BLaER1 treated with 17β-estradiol and CSF1 and Interleukin-3, amounts not matched to agents 10 nM and 100 nM (cell line): ENCODE measurements around the gene FAM204A.

Experiments used
- H3K27ac ChIP-seq, 11 experiments: shearing (Covaris generic); formaldehyde crosslinking; 2 replicates each; pipeline ENCODE4 v1.8.1; 2022
- H3K27me3 ChIP-seq, 11 experiments: shearing (Covaris generic); formaldehyde crosslinking; 2 replicates each; pipeline ENCODE4 v1.8.1; 2022
- H3K36me3 ChIP-seq, 11 experiments: shearing (Covaris generic); formaldehyde crosslinking; 2 replicates each; pipeline ENCODE4 v1.8.1; 2022
- H3K4me1 ChIP-seq, 10 experiments: shearing (Covaris generic); formaldehyde crosslinking; 2 replicates each; pipeline ENCODE4 v1.8.1; 2022
- H3K4me2 ChIP-seq, 11 experiments: shearing (Covaris generic); formaldehyde crosslinking; 2 replicates each; pipeline ENCODE4 v1.8.1; 2022
- H3K4me3 ChIP-seq, 10 experiments: shearing (Covaris generic); formaldehyde crosslinking; 2 replicates each; pipeline ENCODE4 v1.8.1; 2022
- H3K9ac ChIP-seq, 11 experiments: shearing (Covaris generic); formaldehyde crosslinking; 2 replicates each; pipeline ENCODE4 v1.8.1; 2022
- H3K9me3 ChIP-seq, 11 experiments: shearing (Covaris generic); formaldehyde crosslinking; replicated peaks in 1 of 11; 2 replicates each; pipeline ENCODE4 v1.8.1; 2022
- H4K20me1 ChIP-seq, 11 experiments: shearing (Covaris generic); formaldehyde crosslinking; 2 replicates each; pipeline ENCODE4 v1.8.1; 2022
- Cebpa-rat ChIP-seq, 11 experiments: shearing (Covaris generic); IDR thresholded peaks; 2 replicates each; pipeline ENCODE4 v1.8.1; 2022

The FAM204A gene

DNA sequence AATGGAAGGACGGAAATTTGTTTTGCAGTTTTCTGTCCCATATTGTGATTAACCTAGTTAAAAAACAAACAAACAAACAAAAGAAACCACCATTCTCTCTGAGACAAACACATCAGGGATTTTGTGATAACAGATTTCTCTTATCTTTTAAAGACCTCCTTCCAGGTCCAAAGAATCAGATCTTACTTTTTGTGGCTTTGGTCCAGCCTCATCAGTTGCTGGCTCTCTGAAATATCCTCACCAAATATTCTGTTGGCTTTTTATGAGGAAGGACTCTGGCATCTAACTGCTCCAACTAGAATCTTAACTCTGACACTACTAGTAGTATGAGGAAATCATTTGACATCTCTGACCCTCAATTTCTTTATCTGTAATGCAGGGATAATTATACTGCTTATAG lies 4.8 kb downstream of the FAM204A start:
- TF ChIP-seq Cebpa-rat (IDR thresholded peaks at IDR 0.05), result no peak
- Histone ChIP-seq H3K4me1 (peaks cover 13 to 47% (median 30%) of the 10 kb centered on the region in 10 experiments), H3K9ac (0 out of 22 replicates have a peak overlapping the region, but pooled peaks of 1 of the 11 experiments have one; percentile 12), H3K36me3 (peaks cover 57 to 80% (median 64%) of the 10 kb centered on the region in 11 experiments), H3K27ac (no peak overlapping the region), H3K27me3 (no peaks in the 10 kb centered on the region), H3K9me3 (no peaks in the 10 kb centered on the region), H3K4me2 (no peak overlapping the region), H4K20me1 (peaks cover 11 to 70% (median 48%) of the 10 kb centered on the region in 11 experiments; a peak in 17 of 22 replicates), H3K4me3 (no peak overlapping the region)

DNA sequence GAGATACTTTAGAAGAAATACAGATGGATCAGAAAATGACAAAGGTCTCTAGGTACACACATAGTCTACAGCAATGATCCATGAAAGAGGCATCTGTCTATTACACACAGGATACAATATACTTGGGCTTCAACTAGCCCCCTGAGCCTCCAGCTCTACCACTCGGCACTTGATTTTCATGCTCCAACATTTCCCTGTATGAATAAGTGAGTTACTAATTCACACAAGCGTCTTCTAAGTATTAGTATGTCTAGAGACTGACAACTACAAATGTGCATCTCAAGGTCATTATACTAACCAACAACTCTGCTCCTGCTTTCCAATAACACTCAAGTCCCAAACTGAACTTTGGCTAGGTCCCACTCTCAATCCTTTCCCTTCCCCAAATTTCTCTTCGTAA lies 8.3 kb downstream of the FAM204A start:
- peak overlapping the region in 3 of 11 experiments; percentile 2 to 24 (median 13); a peak in 1 of 22 replicates for H3K4me2 ChIP-seq
- peaks cover 84 to 100% (median 92%) of the 10 kb centered on the region in 11 experiments for H3K36me3 ChIP-seq
- H3K27ac ChIP-seq, result no peak overlapping the region

DNA sequence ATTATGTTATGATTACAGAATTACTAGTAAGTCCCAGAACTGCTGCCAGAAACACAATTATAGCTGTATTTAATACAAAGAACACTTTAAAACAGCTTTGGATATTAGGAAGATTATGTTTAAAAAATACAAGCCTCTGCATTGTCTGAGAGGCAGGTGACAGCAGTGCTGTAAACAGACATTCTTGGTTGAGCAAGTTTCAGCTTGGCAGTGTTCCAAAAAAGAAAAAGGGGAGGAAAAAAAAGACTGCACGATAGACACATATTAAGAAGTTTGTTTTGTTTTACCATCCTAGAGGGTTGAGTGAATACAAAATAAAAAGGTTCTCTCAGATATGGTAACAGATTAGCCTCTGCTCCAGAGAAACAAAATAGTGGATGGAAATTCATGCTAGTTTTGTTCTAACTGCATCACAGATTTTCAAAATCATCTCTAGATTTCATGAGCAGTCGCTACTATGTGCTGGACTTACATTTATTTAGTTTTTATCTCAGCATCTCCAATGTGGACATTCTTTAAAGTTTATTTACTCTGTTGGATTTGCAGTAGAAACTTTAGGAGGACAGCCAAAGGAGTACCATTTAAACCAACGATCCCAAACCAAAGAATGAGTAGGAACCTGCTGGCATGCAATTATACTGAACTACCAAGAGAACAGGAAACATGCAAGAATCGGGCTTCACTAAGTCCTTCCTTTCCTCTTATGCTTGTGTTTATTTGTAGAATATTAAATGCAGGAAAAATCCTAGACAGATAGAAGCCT lies 9.0 kb downstream of the FAM204A start:
- TF ChIP-seq Cebpa-rat (IDR thresholded peaks at IDR 0.05), result no peak
- Histone ChIP-seq H3K27ac (no peak overlapping the region), H3K9me3 (no peaks in the 10 kb centered on the region), H3K9ac (no peak overlapping the region), H3K36me3 (peaks cover 84 to 100% (median 93%) of the 10 kb centered on the region in 11 experiments), H3K4me3 (no peak overlapping the region), H3K4me1 (peaks cover 0 to 16% (median 9%) of the 10 kb centered on the region in 10 experiments; a peak in 13 of 20 replicates), H3K4me2 (peak overlapping the region in 3 of 11 experiments; percentile 2 to 24 (median 13); a peak in 7 of 22 replicates), H3K27me3 (no peaks in the 10 kb centered on the region), H4K20me1 (peaks cover 5 to 71% (median 40%) of the 10 kb centered on the region in 11 experiments; a peak in 17 of 22 replicates)

More for the DNA sequence above, 8.3 kb downstream of the FAM204A start:
- no peak overlapping the region for H3K9ac ChIP-seq
- H4K20me1 ChIP-seq, result peaks cover 10 to 71% (median 48%) of the 10 kb centered on the region in 11 experiments; a peak in 17 of 22 replicates
- no peak for TF ChIP-seq Cebpa-rat (IDR thresholded peaks at IDR 0.05)
- H3K9me3 ChIP-seq, result no peaks in the 10 kb centered on the region
- no peak overlapping the region for H3K4me3 ChIP-seq
- peaks cover 3 to 20% (median 9%) of the 10 kb centered on the region in 10 experiments; a peak in 15 of 20 replicates for H3K4me1 ChIP-seq
- H3K27me3 ChIP-seq, result no peaks in the 10 kb centered on the region

DNA sequence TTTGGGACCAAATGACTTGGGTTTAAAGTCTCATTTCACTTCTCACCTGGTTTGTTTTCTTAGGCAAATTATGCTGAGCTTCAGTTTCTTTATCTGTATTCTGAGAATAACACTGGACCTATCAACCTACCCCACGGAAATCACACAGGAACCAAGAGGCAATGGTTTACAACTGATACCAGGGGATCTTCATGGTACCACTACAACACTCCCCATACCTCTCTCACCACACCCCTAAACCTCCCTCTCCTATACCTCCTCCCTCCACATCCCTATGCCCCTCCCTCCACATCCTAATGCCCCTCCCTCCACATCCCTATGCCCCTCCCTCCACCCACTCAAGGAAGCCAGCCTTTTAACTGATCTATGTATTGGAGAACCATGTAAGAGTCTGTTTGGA lies 9.9 kb downstream of the FAM204A start:
- Histone ChIP-seq H3K27ac (no peak overlapping the region), H3K4me2 (no peak overlapping the region)

DNA sequence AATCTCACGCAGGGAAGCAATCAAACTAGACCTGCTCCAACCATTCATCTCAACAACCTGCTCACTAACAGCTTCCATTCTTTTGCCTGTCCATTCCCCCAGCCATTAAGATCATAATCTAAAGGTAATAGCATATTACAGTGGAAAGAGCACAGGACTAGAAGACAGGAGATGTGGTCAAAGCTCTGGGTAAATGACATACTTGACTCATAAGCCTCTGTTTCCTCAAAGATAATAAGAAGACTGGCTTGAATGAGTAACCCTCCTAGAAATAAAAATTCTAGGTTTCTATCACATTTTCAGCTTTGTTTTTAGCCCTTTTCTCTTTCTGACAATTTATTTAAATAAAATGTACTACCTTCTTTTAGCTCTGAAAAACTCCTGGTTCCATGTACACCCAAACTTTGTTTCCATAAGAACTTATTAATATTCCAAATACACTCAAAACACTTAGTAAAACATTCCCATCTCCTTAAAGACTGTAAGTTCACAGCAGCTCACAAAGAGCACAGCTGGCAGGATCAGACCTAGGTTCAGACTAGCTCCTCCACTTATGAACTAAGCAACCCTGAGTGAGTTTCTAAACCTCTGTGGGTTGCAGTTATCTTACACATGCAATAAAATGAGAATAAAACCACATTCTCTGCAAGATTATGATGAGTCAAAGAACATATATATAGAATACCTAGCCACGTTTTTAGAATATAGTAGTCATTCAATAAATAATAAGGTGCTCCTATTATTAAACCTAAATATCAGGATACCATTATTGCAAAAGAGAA lies 11.6 kb downstream of the FAM204A start:
- no peaks in the 10 kb centered on the region for H3K27me3 ChIP-seq
- H4K20me1 ChIP-seq, result peaks cover 4 to 66% (median 25%) of the 10 kb centered on the region in 11 experiments; a peak in 16 of 22 replicates
- no peak overlapping the region for H3K9ac ChIP-seq
- H3K4me3 ChIP-seq, result no peak overlapping the region
- no peak overlapping the region for H3K4me2 ChIP-seq
- no peak for TF ChIP-seq Cebpa-rat (IDR thresholded peaks at IDR 0.05)
- H3K4me1 ChIP-seq, result peaks cover 0 to 16% (median 9%) of the 10 kb centered on the region in 10 experiments; a peak in 13 of 20 replicates
- H3K36me3 ChIP-seq, result peaks cover 95 to 100% (median 98%) of the 10 kb centered on the region in 11 experiments
- H3K9me3 ChIP-seq, result no peaks in the 10 kb centered on the region
- H3K27ac ChIP-seq, result no peak overlapping the region

More for the DNA sequence above, 9.9 kb downstream of the FAM204A start:
- H3K36me3 ChIP-seq, result peaks cover 89 to 100% (median 95%) of the 10 kb centered on the region in 11 experiments
- peaks cover 0 to 16% (median 9%) of the 10 kb centered on the region in 10 experiments; a peak in 13 of 20 replicates for H3K4me1 ChIP-seq
- peaks cover 8 to 70% (median 31%) of the 10 kb centered on the region in 11 experiments; a peak in 16 of 22 replicates for H4K20me1 ChIP-seq
- no peak overlapping the region for H3K4me3 ChIP-seq
- TF ChIP-seq Cebpa-rat (IDR thresholded peaks at IDR 0.05), result no peak
- H3K27me3 ChIP-seq, result no peaks in the 10 kb centered on the region
- no peaks in the 10 kb centered on the region for H3K9me3 ChIP-seq
- H3K9ac ChIP-seq, result no peak overlapping the region

DNA sequence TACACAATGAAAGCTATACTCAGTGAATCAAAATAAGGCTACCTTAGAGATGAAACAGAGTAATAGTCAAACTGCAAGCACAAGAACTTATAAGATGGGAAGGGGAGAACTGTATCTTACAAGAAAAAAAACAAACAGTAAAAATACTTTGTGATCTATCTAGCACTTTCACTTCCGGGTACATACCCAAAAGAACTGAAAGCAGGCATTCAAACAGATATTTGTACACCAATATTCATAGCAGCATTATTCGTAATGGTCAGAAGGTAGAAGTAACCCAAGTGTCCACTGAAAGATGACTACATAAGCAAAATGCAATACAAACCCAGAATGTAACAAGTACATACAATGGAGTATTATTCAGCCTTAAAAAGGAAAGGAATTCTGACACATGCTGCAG lies 18.0 kb downstream of the FAM204A start:
- Histone ChIP-seq H3K9ac (no peak overlapping the region), H3K27me3 (no peaks in the 10 kb centered on the region), H4K20me1 (peaks cover 4 to 66% (median 20%) of the 10 kb centered on the region in 11 experiments; a peak in 12 of 22 replicates), H3K27ac (no peak overlapping the region), H3K4me2 (no peak overlapping the region), H3K9me3 (no peaks in the 10 kb centered on the region), H3K4me1 (no peaks in the 10 kb centered on the region), H3K4me3 (no peak overlapping the region), H3K36me3 (peaks cover 90 to 99% (median 97%) of the 10 kb centered on the region in 11 experiments)
- TF ChIP-seq Cebpa-rat (IDR thresholded peaks at IDR 0.05), result no peak

DNA sequence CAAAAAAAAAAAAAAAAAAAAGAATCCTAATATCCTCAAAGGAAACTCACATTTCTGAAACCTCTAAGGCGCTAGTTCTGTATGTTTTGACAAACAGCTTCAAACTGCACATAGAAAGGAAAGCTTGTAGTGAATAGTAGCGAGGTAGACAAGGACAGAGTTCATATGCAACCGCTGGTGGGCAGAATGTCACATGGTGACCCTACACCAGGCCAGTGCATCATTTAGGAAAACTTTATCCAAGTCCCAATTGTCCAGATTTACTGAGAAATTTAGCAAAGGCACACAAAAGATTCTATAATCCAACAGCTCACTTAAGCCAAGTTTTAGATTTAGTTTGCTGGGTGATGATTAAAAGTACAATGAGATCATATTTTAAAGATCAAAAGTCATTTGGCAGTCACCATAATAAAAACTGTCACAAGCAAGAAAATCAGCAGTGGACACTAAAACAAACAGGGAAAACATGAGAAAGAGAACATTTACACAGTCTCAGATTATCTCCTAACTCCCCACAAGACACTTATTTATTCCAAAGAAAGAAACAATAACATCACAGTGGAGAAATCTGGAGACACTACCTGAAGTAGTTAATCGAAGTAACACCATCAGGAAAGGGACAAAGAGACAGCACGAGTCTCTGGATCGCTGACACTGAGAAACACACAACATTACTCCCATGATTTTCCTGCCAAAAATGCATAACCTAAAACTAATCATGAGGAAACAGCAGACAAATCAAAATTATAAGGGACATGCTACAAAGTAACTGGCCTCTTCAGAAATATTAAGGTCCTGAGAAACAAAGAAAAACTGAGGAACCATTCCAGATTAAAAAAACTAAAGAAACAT lies 20.2 kb downstream of the FAM204A start:
- no peaks in the 10 kb centered on the region for H3K9me3 ChIP-seq
- peaks cover 73 to 98% (median 95%) of the 10 kb centered on the region in 11 experiments for H3K36me3 ChIP-seq
- H3K27me3 ChIP-seq, result no peaks in the 10 kb centered on the region
- H3K9ac ChIP-seq, result no peak overlapping the region
- no peak for TF ChIP-seq Cebpa-rat (IDR thresholded peaks at IDR 0.05)
- H4K20me1 ChIP-seq, result peaks cover 0 to 63% (median 11%) of the 10 kb centered on the region in 11 experiments; a peak in 11 of 22 replicates
- H3K4me1 ChIP-seq, result no peaks in the 10 kb centered on the region
- no peak overlapping the region for H3K27ac ChIP-seq
- no peak overlapping the region for H3K4me3 ChIP-seq
- no peak overlapping the region for H3K4me2 ChIP-seq

DNA sequence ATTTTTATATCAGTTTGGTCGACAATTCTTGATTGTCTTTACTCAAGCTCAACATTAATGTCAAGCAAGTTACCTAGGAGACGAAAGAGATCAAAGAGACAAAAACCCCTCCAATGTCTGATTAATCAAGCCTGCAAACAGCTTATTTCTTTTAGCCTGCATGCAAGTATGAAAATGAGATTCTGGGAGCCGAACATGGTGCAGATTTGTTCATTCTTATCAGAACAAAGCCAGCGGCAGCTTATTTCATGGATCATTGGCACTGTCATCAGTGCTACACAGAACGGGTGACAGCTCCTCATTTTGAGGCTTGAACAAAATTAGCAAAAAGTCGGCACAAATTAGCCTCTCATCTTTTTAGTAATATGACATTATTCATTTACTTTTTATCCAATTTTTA lies 26.5 kb downstream of the FAM204A start:
- no peaks in the 10 kb centered on the region for H3K27me3 ChIP-seq
- no peak overlapping the region for H3K4me3 ChIP-seq
- H3K4me1 ChIP-seq, result no peaks in the 10 kb centered on the region
- H3K4me2 ChIP-seq, result no peak overlapping the region
- TF ChIP-seq Cebpa-rat (IDR thresholded peaks at IDR 0.05), result no peak
- peaks cover 53 to 97% (median 89%) of the 10 kb centered on the region in 11 experiments for H3K36me3 ChIP-seq
- no peaks in the 10 kb centered on the region for H3K9me3 ChIP-seq
- H3K9ac ChIP-seq, result no peak overlapping the region
- no peak overlapping the region for H3K27ac ChIP-seq
- H4K20me1 ChIP-seq, result peaks cover 0 to 35% (median 5%) of the 10 kb centered on the region in 11 experiments; a peak in 10 of 22 replicates
